GM19099 (cell line): ENCODE measurements around the gene PTRH1.

Source experiments
- POLR2A ChIP-seq: IDR thresholded peaks from 3 replicates; pipeline ENCODE4 v1.6.1; 2011; ENCODE audit warnings: low read depth; ENCODE audit not compliant: insufficient read length; ENCODE audit errors: extremely low read depth

The PTRH1 gene

GRCh38 chr9:127749090-127749787, 33.8 kb upstream of the PTRH1 start:
- no peak for TF ChIP-seq POLR2A

- no peak for TF ChIP-seq POLR2A
Measured at GRCh38 chr9:127746959-127747569, 31.6 kb upstream of the PTRH1 start.

- no peak for TF ChIP-seq POLR2A
Measured at GRCh38 chr9:127744398-127745110, 29.1 kb upstream of the PTRH1 start.

GRCh38 chr9:127742435-127743088, 27.1 kb upstream of the PTRH1 start:
- TF ChIP-seq POLR2A = no peak

- no peak for TF ChIP-seq POLR2A
Measured at GRCh38 chr9:127741831-127742434, 26.5 kb upstream of the PTRH1 start.

- no peak for TF ChIP-seq POLR2A
Measured at GRCh38 chr9:127739614-127740330, 24.3 kb upstream of the PTRH1 start.

DNA sequence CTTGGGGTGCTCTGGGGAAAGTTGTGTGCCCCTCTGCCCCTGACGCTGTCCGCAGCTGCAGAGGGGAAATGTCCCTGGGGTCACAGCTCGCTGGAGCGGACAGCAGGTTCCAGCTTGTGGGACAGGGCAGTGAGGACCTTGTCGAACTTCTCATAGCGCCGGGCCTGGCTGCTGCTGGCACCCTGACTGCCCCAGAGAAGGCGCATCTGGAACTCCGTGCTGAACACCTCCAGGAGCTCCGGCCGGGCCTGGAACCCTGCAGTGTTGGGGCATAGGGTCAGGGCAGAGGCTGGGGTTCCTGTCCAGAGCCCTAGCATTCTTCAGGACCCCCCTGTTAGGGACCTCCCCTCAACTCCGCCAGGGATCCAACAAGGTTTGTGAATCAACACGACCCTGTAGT, 23.2 kb upstream of the PTRH1 start:
- TF ChIP-seq POLR2A = no peak

DNA sequence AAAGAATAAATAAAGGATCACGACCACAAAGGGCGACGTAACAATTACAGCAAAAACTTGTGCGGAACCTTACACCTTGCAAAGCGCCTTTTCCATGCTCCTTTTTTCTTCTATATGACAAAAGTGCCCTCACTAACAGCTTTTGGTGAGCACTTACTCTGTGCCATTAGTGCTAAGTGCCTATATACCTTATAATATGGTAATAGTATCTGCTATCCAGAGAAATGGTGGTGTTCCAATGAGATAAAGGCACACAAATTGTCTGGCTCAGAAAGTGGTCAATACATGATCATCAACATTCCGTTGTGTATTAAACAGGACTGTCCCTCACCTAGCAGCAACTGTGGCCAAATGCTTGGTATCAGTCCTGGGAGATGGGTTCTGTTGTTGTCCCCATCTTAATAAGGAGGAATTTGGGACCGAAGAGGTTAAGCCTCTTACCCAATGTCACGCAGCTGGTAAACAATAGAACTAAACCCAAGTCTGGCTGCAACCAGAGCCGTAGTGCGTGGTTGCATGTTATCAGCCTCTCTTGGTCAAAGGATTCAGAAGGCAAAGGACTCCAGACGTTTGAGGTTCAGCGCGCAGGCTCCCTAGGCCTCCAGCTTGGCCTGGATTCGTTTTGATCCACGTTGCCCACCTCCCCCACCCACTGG, 20.2 kb upstream of the PTRH1 start:
- TF ChIP-seq POLR2A = no peak

DNA sequence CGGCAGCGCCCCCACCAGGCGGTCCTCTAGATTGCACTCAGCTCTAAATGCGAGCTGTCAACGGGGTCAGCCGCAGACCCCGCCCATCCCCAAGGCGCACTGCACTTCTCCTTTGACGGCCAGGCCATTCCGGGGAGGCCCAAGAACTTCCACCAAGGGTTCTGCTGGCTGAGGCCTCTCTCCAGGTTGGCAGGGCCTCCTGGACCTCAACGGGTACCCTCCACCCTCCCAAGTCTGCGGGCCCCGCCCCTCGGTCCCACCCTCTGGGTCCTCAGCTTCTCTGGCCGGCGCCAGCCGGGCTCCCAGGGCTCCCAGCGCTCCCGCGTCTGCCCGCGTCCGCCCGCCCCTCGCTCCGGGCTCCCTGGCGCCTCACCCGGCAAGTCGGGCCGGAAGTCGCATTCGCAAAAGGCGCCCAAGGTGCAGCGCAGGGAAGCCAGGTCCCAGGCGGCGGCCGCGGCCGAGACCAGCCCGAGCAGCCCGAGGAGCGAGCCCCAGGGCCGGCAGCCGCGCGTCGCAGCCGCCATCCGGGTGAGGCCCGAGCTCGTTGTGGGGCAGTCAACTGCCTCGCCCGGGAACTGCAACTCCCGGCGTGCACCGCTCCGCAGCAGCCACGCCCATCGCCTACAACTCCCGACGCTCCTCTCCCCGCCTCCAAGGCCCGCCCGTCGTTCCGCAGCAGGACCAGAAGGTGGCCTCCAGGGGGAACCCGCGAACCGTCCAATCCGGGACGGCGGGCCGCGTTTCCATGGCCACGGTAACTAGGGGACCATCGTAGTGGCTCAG, 19.5 kb upstream of the PTRH1 start, which contains the start of gene TOR2A:
Gene TOR2A, minus strand, starts transcription at position 548 of the 783 bp plus-strand sequence. Its CDS starts 24 bp downstream, at position 524.
- TF ChIP-seq POLR2A = peak; percentile 76

DNA sequence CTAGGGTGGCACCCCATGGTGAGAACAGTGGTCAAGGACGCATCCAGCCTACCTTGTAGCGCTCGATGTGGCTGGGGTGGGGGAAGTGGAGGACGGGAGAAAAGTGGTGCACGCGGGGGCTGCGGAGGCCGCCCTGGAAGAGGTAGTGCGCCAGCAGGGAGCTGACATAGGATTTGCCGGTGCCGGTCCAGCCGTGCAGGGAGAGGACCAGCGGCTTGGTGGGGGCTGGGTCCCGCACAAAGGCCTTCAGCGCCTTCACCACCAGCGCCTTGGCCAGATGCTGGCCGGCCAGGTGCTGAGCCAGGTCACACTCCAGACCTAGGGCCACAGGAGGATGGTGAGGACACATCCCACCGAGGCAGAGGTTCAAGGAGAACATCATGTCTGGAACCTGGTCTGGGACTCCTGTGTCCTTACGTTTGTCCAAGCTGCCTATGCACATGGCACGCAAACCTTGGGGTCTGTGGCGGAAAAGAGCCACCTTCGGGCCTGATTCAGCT, 18.8 kb upstream of the PTRH1 start:
- TF ChIP-seq POLR2A = no peak

GRCh38 chr9:127733614-127734013, 18.2 kb upstream of the PTRH1 start:
- TF ChIP-seq POLR2A = no peak

GRCh38 chr9:127732444-127732843, 17.0 kb upstream of the PTRH1 start:
- TF ChIP-seq POLR2A = no peak

DNA sequence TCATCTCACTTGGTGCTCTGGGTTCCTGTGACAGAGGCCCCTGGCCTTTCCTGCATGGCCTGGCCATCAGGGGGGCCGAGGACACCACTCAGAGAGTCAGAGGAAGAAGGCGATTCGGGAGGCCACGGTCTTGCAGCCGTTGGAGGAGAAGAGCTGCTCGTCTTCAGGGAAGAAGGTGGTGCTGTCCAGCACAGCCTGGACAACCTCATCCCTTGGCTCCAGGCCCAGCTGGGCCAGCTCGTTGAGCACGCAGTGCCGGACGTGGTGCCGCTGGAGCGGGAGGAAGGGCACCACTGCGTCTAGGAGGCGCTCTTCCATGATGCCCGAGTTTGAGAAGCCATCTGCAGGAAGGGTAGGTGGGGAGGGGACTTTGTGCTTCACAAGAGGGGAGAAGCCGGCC, 16.5 kb upstream of the PTRH1 start:
- no peak for TF ChIP-seq POLR2A
